Fibroblast of pulmonary artery (primary cell): ENCODE results near the gene ASB2.

Experiments used
- DNase-seq: peaks from one replicate; pipeline ENCODE4 v3.0.0-alpha.2; 2010; ENCODE audit warnings: low read depth
- H3K4me3 ChIP-seq: replicated peaks from 2 replicates; pipeline ENCODE4 v1.5.1; 2011; ENCODE audit warnings: low read depth, mild to moderate bottlenecking, control low read depth, low read length, moderate library complexity
- TF ChIP-seq, protein P1 (sequence below): IDR thresholded peaks from 2 replicates; pipeline ENCODE4 v1.5.1; 2011; ENCODE audit warnings: mild to moderate bottlenecking, control low read depth, low read length, inconsistent platforms; ENCODE audit errors: missing control alignments

The ASB2 gene

DNA sequence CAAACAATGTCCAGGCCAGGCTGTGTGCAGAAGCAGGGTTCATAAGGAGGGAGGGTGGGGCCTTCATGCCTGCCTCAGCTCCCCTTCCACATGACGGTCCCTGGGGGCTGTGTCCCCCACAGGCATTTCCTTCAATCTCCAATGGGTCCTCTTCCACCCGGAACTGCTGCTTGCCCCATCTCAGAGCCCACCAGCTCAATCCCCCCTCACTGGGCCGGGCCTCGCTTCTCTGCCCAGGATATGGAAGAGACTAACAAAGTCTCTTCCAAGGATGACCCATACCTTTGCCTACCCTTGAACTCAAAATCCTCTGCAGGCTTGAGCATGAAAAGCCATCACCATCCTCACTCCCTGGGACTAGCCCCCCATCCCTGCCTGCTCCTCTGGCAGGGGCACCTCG lies 77.6 kb downstream of the ASB2 start:
- TF ChIP-seq, protein P1, sequence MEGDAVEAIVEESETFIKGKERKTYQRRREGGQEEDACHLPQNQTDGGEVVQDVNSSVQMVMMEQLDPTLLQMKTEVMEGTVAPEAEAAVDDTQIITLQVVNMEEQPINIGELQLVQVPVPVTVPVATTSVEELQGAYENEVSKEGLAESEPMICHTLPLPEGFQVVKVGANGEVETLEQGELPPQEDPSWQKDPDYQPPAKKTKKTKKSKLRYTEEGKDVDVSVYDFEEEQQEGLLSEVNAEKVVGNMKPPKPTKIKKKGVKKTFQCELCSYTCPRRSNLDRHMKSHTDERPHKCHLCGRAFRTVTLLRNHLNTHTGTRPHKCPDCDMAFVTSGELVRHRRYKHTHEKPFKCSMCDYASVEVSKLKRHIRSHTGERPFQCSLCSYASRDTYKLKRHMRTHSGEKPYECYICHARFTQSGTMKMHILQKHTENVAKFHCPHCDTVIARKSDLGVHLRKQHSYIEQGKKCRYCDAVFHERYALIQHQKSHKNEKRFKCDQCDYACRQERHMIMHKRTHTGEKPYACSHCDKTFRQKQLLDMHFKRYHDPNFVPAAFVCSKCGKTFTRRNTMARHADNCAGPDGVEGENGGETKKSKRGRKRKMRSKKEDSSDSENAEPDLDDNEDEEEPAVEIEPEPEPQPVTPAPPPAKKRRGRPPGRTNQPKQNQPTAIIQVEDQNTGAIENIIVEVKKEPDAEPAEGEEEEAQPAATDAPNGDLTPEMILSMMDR: no peak
- no peak for DNase-seq
- no peak overlapping the region for H3K4me3 ChIP-seq

DNA sequence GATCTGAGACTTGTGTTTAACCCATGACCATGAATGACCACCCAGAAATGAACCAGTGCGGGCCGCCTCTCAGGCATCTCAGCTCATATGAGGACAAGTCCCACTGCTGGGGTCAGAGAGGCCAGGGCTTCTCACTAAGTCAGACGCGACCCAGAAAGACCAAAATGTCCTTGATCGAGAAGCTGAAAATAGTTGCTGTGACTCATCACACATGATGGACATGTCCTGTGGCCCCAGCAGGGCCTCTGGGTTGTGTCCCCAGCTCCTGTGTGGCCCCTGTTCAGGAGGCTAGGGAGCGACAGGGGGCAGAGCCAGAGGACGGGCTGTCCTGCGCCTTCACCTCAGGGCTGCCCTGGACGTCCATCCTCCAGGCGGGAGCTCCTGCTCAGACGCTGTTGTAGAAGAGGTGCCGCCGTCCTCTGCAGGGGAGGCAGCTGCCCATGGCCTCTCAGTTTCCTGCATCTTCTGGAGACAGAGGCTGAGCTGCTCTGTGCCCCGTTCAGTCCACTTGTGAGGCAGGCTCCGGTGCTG lies 78.2 kb downstream of the ASB2 start:
- no peak for DNase-seq
- TF ChIP-seq, protein P1: no peak
- no peak overlapping the region for H3K4me3 ChIP-seq

DNA sequence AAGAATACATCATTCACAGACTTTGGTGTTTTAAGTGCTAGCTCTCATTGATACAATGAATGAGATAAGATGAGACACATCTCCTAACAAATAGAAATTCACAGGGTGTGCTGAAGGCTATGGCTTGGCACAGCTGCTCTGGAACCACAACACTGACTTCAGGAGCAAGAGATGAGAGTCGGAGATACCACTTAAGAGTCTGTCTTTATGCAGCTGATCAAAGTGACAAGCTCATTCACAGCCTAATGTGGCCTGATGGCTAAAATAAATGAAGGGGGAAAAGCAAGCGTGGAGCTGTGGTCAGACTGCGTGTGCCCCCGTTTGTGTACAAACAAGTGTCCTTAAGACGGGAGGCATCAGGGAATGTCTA lies 78.9 kb downstream of the ASB2 start:
- TF ChIP-seq, protein P1: no peak

DNA sequence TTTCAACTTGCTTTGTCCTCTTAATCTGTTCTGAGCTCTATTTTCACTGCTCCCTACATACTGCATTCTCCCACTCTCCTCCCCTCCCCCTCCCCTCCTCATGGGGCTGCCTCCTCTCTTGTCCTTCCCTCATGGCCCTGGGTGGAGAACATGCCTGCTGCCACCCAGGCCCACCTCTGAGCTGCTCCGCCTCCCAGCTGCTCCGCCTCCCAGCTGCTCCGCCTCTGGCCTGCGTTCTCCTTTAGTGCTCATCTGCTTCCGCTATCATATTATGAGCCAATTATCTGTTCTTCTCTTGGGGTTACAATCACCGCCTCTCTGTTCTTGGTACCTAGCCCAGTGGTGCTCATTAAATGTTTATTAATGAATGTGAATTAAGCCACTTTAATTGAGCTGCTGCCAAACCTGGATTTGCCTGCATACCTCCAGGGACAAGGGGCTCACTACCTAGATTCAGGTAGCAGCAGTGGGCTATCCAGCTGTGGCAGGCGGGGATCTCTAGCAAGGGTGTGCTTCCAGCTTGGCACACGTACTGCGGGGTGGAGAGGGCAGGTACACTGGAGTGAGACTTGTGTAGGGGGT lies 81.3 kb downstream of the ASB2 start:
- no peak for DNase-seq
- TF ChIP-seq, protein P1: no peak
- no peak overlapping the region for H3K4me3 ChIP-seq

More for the DNA sequence above, 78.9 kb downstream of the ASB2 start:
- H3K4me3 ChIP-seq: no peak overlapping the region
- DNase-seq: no peak

DNA sequence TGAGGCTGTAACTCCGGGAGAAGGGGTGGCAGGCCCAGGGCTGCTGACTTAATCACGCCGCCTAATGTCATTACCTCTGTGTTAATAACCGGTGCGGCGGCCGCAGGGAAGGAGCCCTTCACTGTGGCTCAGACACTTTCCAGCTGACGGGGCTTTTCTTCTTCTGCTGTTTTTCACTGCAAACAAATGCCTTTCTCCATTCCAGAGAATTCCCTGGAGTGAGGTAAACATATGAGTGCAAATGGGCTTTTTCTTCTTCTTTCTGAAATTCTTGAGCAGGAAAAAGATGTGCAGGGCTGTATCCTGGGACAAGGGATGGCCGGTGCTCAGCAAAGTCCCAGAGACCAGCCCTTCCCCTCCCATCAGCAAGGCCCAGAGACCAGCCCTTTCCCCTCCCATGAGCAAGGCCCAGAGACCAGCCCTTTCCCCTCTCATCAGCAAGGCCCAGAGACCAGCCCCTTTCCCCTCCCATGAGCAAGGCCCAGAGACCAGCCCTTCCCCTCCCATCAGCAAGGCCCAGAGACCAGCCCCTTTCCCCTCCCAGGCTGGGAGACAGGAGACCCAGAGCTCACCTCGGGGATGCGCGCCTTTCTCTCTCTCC lies 82.6 kb downstream of the ASB2 start:
- TF ChIP-seq, protein P1: no peak
- DNase-seq: no peak
- no peak overlapping the region for H3K4me3 ChIP-seq

DNA sequence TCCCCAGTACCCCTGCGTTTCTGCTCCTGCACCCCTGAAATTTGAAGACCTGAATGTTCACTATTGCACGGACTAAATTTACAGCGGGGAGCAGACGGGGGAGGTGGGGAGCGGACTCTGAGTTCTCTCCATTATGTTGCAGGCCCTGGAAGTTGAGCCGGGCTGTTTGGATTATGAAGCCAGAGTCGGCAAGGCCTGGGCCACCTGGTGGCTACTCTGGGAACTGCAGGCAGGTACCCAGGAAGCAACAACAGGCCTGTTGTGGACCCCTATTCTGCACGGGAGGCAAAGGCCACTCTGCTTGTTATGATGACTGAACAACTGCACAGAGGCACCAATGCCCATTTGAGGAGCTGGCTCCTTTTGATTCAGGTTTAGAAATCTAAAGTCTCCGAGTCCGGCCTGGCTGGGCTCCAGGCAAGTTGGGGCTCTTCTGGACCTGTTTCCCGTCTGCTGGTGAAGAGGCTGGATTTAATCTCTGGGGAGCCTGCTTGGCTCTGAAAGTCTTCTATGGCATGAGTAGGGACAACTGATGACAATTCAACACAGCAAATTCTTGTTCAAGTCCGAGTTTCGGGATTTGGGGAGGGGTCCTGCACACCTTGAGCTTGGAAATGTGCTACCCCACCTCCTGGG lies 83.3 kb downstream of the ASB2 start:
- peak; percentile 61 for DNase-seq
- no peak overlapping the region for H3K4me3 ChIP-seq
- TF ChIP-seq, protein P1: peak; percentile 99

DNA sequence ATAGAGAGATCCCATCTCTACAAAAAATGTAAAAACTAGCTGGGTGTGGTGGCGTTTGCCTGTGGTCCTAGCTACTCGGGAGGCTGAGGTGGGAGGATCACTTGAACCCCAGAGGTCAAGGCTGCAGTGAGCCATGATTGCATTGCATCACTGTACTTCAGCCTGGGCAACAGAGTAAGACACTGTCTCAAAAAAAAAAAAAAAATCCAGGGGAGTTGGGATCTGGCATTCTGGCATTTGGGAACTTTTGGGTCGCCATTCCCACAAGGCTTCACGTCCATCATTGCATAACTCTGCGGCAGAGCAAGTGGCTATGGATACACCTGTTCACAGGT lies 83.9 kb downstream of the ASB2 start:
- TF ChIP-seq, protein P1: no peak
- DNase-seq: no peak
- no peak overlapping the region for H3K4me3 ChIP-seq
